K562 (cell line): ENCODE results near the gene C22orf39. TPM values are rescaled to one million over a fixed set of nuclear protein-coding genes. Genes with fewer than 3 reads are reported as not detected.

Experiments
- ATAC-seq: fragments of 200-7000 bp; cut with Tn5 transposase; 3 replicates; pipeline ENCODE4 v1.9.1; 2020; ENCODE audit warnings: moderate library complexity
- BruUV-seq: library from RNA; stranded (reverse); fragments of 400-500 nt; replicated peaks from 2 replicates; lab custom pipeline; 2021; lab: Mats Ljungman, UMichigan
- CTCF ChIA-PET: fragments of 300-600 bp; formaldehyde crosslinking; extraction: SDS; loops from one replicate; lab custom pipeline; 2021; ENCODE audit warnings: low intra/inter-chr PET ratio; lab: Yijun Ruan, JAX
- POLR2A ChIA-PET: fragments of 300-600, 350-650 bp; sonication (Branson Sonifier 250); formaldehyde crosslinking; extraction: SDS; loops from one replicate; lab custom pipeline; 2021; ENCODE audit warnings: antibody characterized with exemption, inconsistent platforms; lab: Yijun Ruan, JAX
- DNase-seq, 4 experiments: peaks; one replicate each; pipeline versions ENCODE4 v3.0.0 to v3.0.0-alpha.2; 2011 to 2018; ENCODE audit warnings: low spot score in 3 of 4, mixed read lengths in 3 of 4; ENCODE audit errors: extremely low read depth in 1 of 4
- FAIRE-seq: peaks from 2 replicates; lab custom pipeline; 2011; peaks lifted over from hg19 to GRCh38; lab: Jason Lieb, UNC
- H2AFZ ChIP-seq: 2 replicates; pipeline ENCODE4 v1.6.0; 2011; ENCODE audit warnings: low read depth, low read length, control low read depth, inconsistent platforms
- H3K27ac ChIP-seq: fragments of 200-600 bp; 3 replicates; pipeline ENCODE4 v1.8.0; 2011; ENCODE audit warnings: low read depth, mild to moderate bottlenecking, control low read depth, inconsistent platforms, low read length, moderate library complexity, mixed read lengths; ENCODE audit errors: extremely low read depth
- H3K27me3 ChIP-seq, 2 experiments: fragments of 300-600 bp in 1 of 2; 2 replicates in 1 of 2; 3 replicates in 1 of 2; pipeline versions ENCODE4 v1.6.0 to v1.8.0; 2011; ENCODE audit warnings: inconsistent platforms in 2 of 2, low read length in 2 of 2, mild to moderate bottlenecking in 1 of 2, mixed read lengths in 1 of 2, moderate library complexity in 1 of 2; ENCODE audit not compliant: control insufficient read depth in 2 of 2, insufficient read depth in 2 of 2
- H3K36me3 ChIP-seq: fragments of 300-600 bp; 3 replicates; pipeline ENCODE4 v1.8.0; 2011; ENCODE audit warnings: mild to moderate bottlenecking, low read length, inconsistent platforms; ENCODE audit not compliant: control insufficient read depth, insufficient read depth
- H3K4me1 ChIP-seq, 2 experiments: fragments of 200-600 bp in 1 of 2; replicated peaks in 1 of 2; 2 replicates in 1 of 2; 3 replicates in 1 of 2; pipeline versions ENCODE4 v1.5.1 to v1.8.0; 2011; ENCODE audit warnings: inconsistent platforms in 2 of 2, low read length in 2 of 2, mild to moderate bottlenecking in 1 of 2, mixed read lengths in 1 of 2, moderate library complexity in 1 of 2; ENCODE audit not compliant: control insufficient read depth in 2 of 2, insufficient read depth in 2 of 2
- H3K4me2 ChIP-seq: 2 replicates; pipeline ENCODE4 v1.6.1; 2011; ENCODE audit warnings: low read length, control low read depth, inconsistent platforms, mixed read lengths; ENCODE audit not compliant: insufficient read depth
- H3K4me3 ChIP-seq: fragments of 200-600 bp; sonication (generic), shearing (Covaris generic); 2 replicates; pipeline ENCODE4 v1.5.1; 2016; ENCODE audit warnings: control low read depth, inconsistent platforms
- H3K79me2 ChIP-seq: fragments of 200-600 bp; 3 replicates; pipeline ENCODE4 v1.8.0; 2011; ENCODE audit warnings: low read length, inconsistent platforms; ENCODE audit not compliant: control insufficient read depth, insufficient read depth
- H3K9ac ChIP-seq, 2 experiments: 2 replicates each; pipeline versions ENCODE4 v1.6.0 to v1.6.1; 2011; ENCODE audit warnings: low read depth in 2 of 2, low read length in 2 of 2, control low read depth in 1 of 2, inconsistent platforms in 1 of 2, mild to moderate bottlenecking in 1 of 2, mixed read lengths in 1 of 2; ENCODE audit not compliant: insufficient read depth in 1 of 2
- H3K9me1 ChIP-seq: one replicate; pipeline ENCODE4 v1.6.0; 2011; ENCODE audit warnings: inconsistent platforms, mild to moderate bottlenecking, low read length, moderate library complexity; ENCODE audit not compliant: control insufficient read depth, insufficient read depth
- H3K9me3 ChIP-seq: replicated peaks from 2 replicates; pipeline ENCODE4 v1.5.1; 2011; ENCODE audit warnings: low read depth, low read length, inconsistent platforms; ENCODE audit not compliant: control insufficient read depth, insufficient read depth
- H4K20me1 ChIP-seq: replicated peaks from 2 replicates; pipeline ENCODE4 v1.6.1; 2011; ENCODE audit warnings: low read length, inconsistent platforms, mixed read lengths; ENCODE audit not compliant: control insufficient read depth, insufficient read depth
- ARHGAP35 ChIP-seq: fragments of 450-650 bp; IDR thresholded peaks from 2 replicates; pipeline ENCODE4 v1.6.1; 2018; ENCODE audit not compliant: partially characterized antibody
- ELF4 ChIP-seq: fragments of 450-650 bp; formaldehyde crosslinking; IDR thresholded peaks from 2 replicates; pipeline ENCODE4 v1.4.0; 2022; ENCODE audit warnings: missing genetic modification characterization
- FOXK2 ChIP-seq, 2 experiments: fragments of 450-650 bp; IDR thresholded peaks in 1 of 2; conservative IDR thresholded peaks in 1 of 2; 2 replicates each; pipeline ENCODE4 v1.6.1; 2016; ENCODE audit warnings: low read depth in 2 of 2, mild to moderate bottlenecking in 1 of 2
- GABPA ChIP-seq: fragments of 200-800 bp; sonication (Bioruptor generic); conservative IDR thresholded peaks from 2 replicates; pipeline ENCODE4 v1.6.1; 2016; ENCODE audit warnings: low read depth, missing genetic modification characterization, missing compliant biosample characterization
- HDAC8 ChIP-seq: fragments of 450-650 bp; IDR thresholded peaks from 2 replicates; pipeline ENCODE4 v1.6.1; 2016; ENCODE audit warnings: mild to moderate bottlenecking, missing genetic modification characterization, moderate library complexity, missing compliant biosample characterization
- HLTF ChIP-seq: fragments of 450-650 bp; IDR thresholded peaks from 2 replicates; pipeline ENCODE4 v1.6.1; 2016
- ILK ChIP-seq: fragments of 450-650 bp; IDR thresholded peaks from 2 replicates; pipeline ENCODE4 v1.6.1; 2016; ENCODE audit warnings: missing genetic modification characterization, low read depth, mild to moderate bottlenecking, missing compliant biosample characterization, moderate library complexity, borderline replicate concordance
- MXI1 ChIP-seq: IDR thresholded peaks from 2 replicates; pipeline ENCODE4 v1.6.1; 2011; ENCODE audit warnings: low read depth, mild to moderate bottlenecking, improper control_type of control experiment, low read length
- NFE2 ChIP-seq: IDR thresholded peaks from 2 replicates; pipeline ENCODE4 v1.6.1; 2014; ENCODE audit warnings: antibody characterized with exemption, low read depth
- VEZF1 ChIP-seq: fragments of 200-800 bp; sonication (Bioruptor generic); IDR thresholded peaks from 2 replicates; pipeline ENCODE4 v1.6.1; 2017; ENCODE audit warnings: missing genetic modification characterization, missing compliant biosample characterization
- YY1 ChIP-seq, 3 experiments: IDR thresholded peaks; 2 replicates each; pipeline ENCODE4 v1.6.1; 2011; ENCODE audit warnings: low read length in 2 of 3, mild to moderate bottlenecking in 2 of 3, moderate library complexity in 2 of 3, borderline replicate concordance in 1 of 3, control low read depth in 1 of 3, low read depth in 1 of 3; ENCODE audit not compliant: insufficient read depth in 3 of 3, insufficient replicate concordance in 2 of 3, control insufficient read depth in 1 of 3, insufficient read length in 1 of 3; ENCODE audit errors: extremely low read depth in 1 of 3
- ZNF695 ChIP-seq: fragments of 450-650 bp; formaldehyde crosslinking; IDR thresholded peaks from 2 replicates; pipeline ENCODE4 v1.4.0; 2020; ENCODE audit warnings: mild to moderate bottlenecking, moderate library complexity
- WGBS: fragments of 100-300 bp; shearing (Covaris generic); methylation state at CpG from one replicate; pipeline ENCODE4 v1.1.6; 2016; ENCODE audit warnings: low coverage, mixed read lengths; ENCODE audit not compliant: insufficient coverage; ENCODE audit errors: missing lambda C conversion rate; 5-methylcytosine and 5-hydroxymethylcytosine counted together
- in situ Hi-C: fragments of 300-500 bp; cut with MboI; formaldehyde crosslinking; loops from 4 replicates; pipeline ENCODE4 v1.15.0; 2018; ENCODE audit warnings: inconsistent platforms, mixed read lengths
- intact Hi-C: fragments of 100-400 bp; cut with micrococcal nuclease; formaldehyde crosslinking; loops from 2 replicates; pipeline ENCODE4 v1.14.2; 2022
- polyA plus RNA-seq, 8 experiments: library from polyadenylated mRNA; depleted of rRNA in 4 of 8; stranded (reverse) in 5 of 8; unstranded in 3 of 8; fragments of >200 nt; fragmentation: Nextera tagmentation in 2 of 8; fragmentation: Illumina TruSeq in 1 of 8; extraction: Ambion mirVana in 2 of 8; extraction: Trizol in 1 of 8; gene quantifications; 2 replicates each; pipeline versions ENCODE4 v1.2.1 to v1.2.3, GENCODE V29; 2011 to 2014; ENCODE audit warnings: inconsistent platforms in 1 of 8, missing spikeins in 1 of 8
- total RNA-seq, 7 experiments: library from RNA; depleted of rRNA in 6 of 7; stranded (reverse); fragments of >200 nt in 6 of 7; fragmentation: Illumina TruSeq in 2 of 7; extraction: Trizol in 2 of 7; gene quantifications; 2 replicates each; pipeline versions ENCODE4 v1.2.1 to v1.2.3, GENCODE V29; 2011 to 2021; ENCODE audit warnings: low replicate concordance in 1 of 7
- TF ChIP-seq, protein P1 (sequence below), 2 experiments: fragments of 250-450 bp in 1 of 2; fragments of 450-650 bp in 1 of 2; sonication (Bioruptor Pico) in 1 of 2; IDR thresholded peaks; 2 replicates each; pipeline versions ENCODE4 v1.6.1 to v1.8.0; 2016 to 2021; ENCODE audit warnings: mild to moderate bottlenecking in 2 of 2, moderate library complexity in 2 of 2, missing compliant biosample characterization in 1 of 2, missing genetic modification characterization in 1 of 2
- TF ChIP-seq, protein P2 (sequence below): fragments of 250-450 bp; sonication (Bioruptor Pico); IDR thresholded peaks from 2 replicates; pipeline ENCODE4 v1.4.0; 2020

Gene C22orf39
- total and polyA plus RNA-seq, 9 of the 15 experiments (the other 6 are each of a cell fraction or from before 2014, with no cell fraction given), result 20.4 to 139 (median 66.8) TPM

DNA sequence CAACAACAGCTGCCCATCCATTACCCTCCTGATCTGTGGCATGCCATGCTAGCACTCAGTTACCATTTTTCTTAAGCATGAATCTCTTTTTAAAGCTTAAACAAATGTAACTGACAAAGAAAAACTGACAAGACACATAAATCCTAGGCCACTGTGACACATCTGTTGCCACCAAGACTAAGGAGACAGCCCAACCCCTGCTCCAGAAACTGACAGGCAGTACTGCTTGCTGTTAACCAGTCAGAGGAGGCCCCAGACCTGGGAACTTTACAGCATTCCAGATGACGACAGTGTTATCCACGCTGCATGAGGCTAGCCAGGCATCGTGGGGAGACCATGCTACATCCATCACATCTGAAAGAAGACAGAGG lies 49.8 kb downstream of the C22orf39 start (continued):
- no peak for TF ChIP-seq MXI1
- TF ChIP-seq ARHGAP35, result no peak
- TF ChIP-seq, protein P1, sequence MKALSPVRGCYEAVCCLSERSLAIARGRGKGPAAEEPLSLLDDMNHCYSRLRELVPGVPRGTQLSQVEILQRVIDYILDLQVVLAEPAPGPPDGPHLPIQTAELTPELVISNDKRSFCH (CRISPR knock-in tag; IDR thresholded peaks at IDR 0.05), result no peak
- TF ChIP-seq, protein P1 (tag; IDR thresholded peaks at IDR 0.05), result no peak
- no peak for TF ChIP-seq HLTF
- TF ChIP-seq ZNF695 (CRISPR knock-in tag), result no peak

- Histone ChIP-seq H2AFZ (peak overlapping the region; percentile 28), H3K9me3 (no peaks in the 10 kb centered on the region), H3K36me3 (peaks cover 94% of the 10 kb centered on the region), H3K4me1 (peaks cover 31 to 32% of the 10 kb centered on the region in 2 experiments), H3K79me2 (peaks cover 15% of the 10 kb centered on the region; the same call in 2 of the 3 replicates), H3K27ac (peak overlapping the region; percentile 73), H3K4me3 (no peak overlapping the region; the same call in 1 of the 2 replicates), H3K27me3 (no peaks in the 10 kb centered on the region), H4K20me1 (0 out of 2 replicates have a peak, but pooled peaks cover 5% of the 10 kb centered on the region), H3K4me2 (peak overlapping the region; percentile 48), H3K9ac (peak overlapping the region; percentile 54 to 80; a peak in 3 of 4 replicates), H3K9me1 (peaks cover 11% of the 10 kb centered on the region)
- FAIRE-seq (peak; percentile 100), ATAC-seq (peak; percentile 98), DNase-seq (peak; percentile 97 to 100 (median 99))
- in situ Hi-C loops, result no loop called here
- BruUV-seq, result no TSS peak
- 3% methylated on average over 6 of the region's 6 CpGs for WGBS
- POLR2A ChIA-PET, result interaction anchor here (0.6 to 15.8 kb wide), 28 partner anchors 10 to 625 kb away, joined by 3 to 245 read pairs (median 6); partner anchors contain the start of genes C22orf39, CDC45, DGCR2 and HIRA
- intact Hi-C loops, result loop anchor here (1.0 to 10.0 kb wide), 6 partner anchors 11 to 228 kb away; partner anchors contain the start of genes C22orf39, CDC45 and UFD1
- CTCF ChIA-PET, result interaction anchor here (0.6 to 1.0 kb wide), 3 partner anchors 23 to 285 kb away, joined by 3 read pairs; no protein-coding TSS in a partner anchor
- TF ChIP-seq FOXK2 (conservative IDR thresholded peaks at IDR 0.05 in 1 of 2, IDR thresholded peaks at IDR 0.05 in 1 of 2; ENCODE audit: low read depth in 2 of 2) (peak in 1 of 2 experiments; percentile 73), ELF4 (CRISPR knock-in tag) (peak; percentile 95; the same call in 1 of the 2 replicates), ILK (peak; percentile 64; the same call in 1 of the 2 replicates), VEZF1 (CRISPR knock-in tag) (peak; percentile 71; the same call in 1 of the 2 replicates), GABPA (tag) (peak; percentile 66), HDAC8 (tag) (peak; percentile 73; the same call in 1 of the 2 replicates), NFE2 (peak; percentile 79), YY1 (IDR thresholded peaks at IDR 0.05; ENCODE audit: borderline replicate concordance in 1 of 3, control insufficient read depth in 1 of 3, extremely low read depth in 1 of 3, insufficient read depth in 3 of 3, insufficient read length in 1 of 3, insufficient replicate concordance in 2 of 3, low read depth in 1 of 3, low read length in 2 of 3) (peak in 1 of 3 experiments; percentile 66)
- TF ChIP-seq, protein P2, sequence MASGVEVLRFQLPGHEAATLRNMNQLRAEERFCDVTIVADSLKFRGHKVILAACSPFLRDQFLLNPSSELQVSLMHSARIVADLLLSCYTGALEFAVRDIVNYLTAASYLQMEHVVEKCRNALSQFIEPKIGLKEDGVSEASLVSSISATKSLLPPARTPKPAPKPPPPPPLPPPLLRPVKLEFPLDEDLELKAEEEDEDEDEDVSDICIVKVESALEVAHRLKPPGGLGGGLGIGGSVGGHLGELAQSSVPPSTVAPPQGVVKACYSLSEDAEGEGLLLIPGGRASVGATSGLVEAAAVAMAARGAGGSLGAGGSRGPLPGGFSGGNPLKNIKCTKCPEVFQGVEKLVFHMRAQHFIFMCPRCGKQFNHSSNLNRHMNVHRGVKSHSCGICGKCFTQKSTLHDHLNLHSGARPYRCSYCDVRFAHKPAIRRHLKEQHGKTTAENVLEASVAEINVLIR (CRISPR knock-in tag), result peak; percentile 93
Observed at GRCh38 chr22:19396934-19397733, 50.4 kb downstream of the C22orf39 start.
